ENCODE data around the gene MORN5.

The MORN5 gene

GRCh38 chr9:122125509-122126330 lies 34.0 kb upstream of the MORN5 start:
- no peak for DNase-seq

- DNase-seq, result no peak
These were observed 33.1 kb upstream of the MORN5 start for GRCh38 chr9:122126331-122127261.

- no peak for DNase-seq
These were observed 32.3 kb upstream of the MORN5 start for GRCh38 chr9:122127396-122127798.

GRCh38 chr9:122128007-122128968 lies 31.4 kb upstream of the MORN5 start:
- no peak for DNase-seq

DNA sequence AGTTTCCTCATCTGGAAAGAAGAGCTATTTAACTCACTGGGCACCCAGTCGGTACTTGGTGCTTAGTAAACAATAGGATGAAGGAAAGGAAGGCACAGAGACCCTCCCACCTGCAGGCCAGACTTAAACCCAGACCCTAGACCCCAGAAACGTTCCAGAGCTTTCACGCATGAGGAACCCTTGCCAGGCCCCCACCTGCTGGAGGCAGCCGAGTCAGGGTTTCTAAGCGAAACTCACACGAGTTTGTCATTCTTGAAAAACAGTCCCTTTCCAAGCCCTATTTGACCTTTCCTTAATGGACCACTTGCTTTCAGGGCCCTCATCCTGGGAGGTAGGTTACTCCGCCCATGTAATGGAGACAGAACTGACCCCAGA lies 30.8 kb upstream of the MORN5 start:
- DNase-seq, result no peak

DNA sequence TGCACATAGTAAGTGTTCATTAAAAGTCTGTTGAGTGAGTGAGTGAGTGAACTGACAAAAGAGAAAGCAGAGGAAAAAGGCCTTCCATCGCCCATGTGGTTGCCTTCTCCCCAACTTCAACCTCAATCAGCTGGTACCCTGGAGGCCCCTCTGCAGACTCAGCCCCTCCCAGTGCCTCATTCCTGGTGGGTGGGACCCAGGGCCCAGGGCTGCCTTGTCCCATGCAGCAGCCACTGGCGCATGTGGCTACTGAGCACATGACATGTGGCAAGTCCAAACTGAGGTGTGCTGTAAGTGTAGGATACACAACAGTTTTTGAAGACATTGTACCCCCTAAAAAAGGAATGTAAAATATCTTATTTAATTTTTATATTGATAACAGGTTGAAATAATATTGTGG lies 29.7 kb upstream of the MORN5 start:
- no peak for DNase-seq

GRCh38 chr9:122130837-122131236 lies 28.9 kb upstream of the MORN5 start:
- no peak for DNase-seq

DNA sequence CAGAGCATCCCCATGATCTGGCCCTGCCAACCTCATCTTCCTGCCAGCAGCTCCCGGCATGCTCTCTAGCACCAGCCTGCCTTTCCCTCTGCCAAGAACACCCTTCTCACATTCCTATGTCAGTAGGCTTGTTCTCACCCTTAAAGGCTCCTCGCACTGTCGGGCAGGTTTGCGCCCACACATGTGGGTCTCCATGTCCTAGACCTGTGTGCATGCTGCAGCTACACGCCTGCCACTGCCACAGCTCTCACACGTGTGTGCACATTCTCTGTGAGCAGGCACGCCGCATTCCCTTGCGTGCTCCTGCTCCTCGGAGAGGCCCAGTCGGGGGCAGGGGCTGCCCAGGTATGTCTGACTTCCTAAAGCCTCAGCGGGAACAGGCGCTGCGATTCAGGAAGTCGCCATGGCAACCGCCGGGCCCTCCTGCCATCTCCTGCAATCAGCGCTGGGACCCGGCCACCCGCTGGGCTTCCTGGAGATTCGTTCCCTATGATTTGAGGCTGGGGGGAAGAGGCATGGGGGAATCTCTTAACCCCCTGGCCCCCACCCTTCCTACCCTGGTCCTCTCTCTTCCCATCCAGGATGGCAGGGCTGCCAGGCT lies 28.2 kb upstream of the MORN5 start:
- DNase-seq, result peak; percentile 84

- DNase-seq, result no peak
These were observed 27.2 kb upstream of the MORN5 start for GRCh38 chr9:122132539-122132938.

GRCh38 chr9:122133263-122133983 lies 26.3 kb upstream of the MORN5 start:
- DNase-seq, result no peak

GRCh38 chr9:122133984-122134535 lies 25.6 kb upstream of the MORN5 start:
- no peak for DNase-seq

- DNase-seq, result no peak
These were observed 24.7 kb upstream of the MORN5 start for GRCh38 chr9:122134822-122135528.

DNA sequence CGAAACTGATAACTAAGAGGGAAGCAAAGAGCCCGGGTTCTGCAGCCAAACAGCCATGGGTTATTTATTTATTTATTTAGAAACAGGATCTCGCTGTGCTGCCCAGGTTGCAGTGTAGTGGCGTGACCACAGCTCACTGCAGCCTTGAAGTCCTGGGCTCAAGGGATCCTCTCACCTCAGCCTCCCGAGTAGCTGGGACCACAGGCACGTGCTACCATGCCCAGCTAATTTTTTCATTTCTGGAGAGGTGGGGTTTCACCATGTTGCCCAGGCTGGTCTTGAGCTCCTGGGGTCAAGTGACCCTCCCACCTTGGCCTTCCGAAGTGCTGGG lies 24.2 kb upstream of the MORN5 start:
- DNase-seq, result no peak

GRCh38 chr9:122138560-122139268 lies 21.0 kb upstream of the MORN5 start:
- DNase-seq, result no peak

DNA sequence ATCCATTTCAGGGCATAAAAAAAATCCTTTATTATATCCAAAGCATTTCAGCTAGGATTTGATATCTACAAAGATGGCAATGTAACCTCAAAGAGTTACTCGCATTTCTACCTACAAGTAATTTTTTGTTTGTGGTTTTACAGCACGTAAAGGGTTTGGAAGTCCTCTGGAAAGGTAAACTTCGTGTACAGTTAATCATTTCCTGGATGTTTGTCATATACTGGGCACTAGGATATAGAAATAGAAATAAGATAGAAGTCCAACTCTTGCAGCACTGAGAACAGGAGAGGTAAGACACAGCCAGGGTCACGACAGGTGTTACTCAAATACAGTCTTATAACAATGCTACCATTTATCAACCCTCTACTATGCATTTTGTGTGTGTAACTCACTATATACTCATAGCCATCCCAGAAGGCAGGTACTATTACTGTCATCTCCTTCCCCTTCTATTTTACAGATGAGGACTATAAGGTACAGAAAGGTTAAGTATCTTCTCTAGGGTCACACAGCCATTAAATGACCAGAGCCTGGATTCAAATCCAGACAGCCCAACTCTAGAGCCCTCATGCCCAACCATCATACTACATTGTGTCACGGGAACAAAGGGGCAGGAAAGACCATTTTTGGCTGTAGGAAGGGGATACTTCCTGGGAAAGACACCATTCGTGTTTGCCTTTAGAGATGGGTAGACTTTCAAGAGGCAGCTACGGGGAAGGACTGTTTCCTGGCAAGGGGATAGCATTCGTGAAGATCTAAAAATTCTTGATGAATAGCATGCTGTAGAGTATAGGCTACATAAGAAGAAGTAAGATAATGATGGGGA lies 19.1 kb upstream of the MORN5 start:
- no peak for DNase-seq

- no peak for DNase-seq
These were observed 18.0 kb upstream of the MORN5 start for GRCh38 chr9:122141671-122142070.

- DNase-seq, result no peak
These were observed 16.4 kb upstream of the MORN5 start for GRCh38 chr9:122143296-122143695.

DNA sequence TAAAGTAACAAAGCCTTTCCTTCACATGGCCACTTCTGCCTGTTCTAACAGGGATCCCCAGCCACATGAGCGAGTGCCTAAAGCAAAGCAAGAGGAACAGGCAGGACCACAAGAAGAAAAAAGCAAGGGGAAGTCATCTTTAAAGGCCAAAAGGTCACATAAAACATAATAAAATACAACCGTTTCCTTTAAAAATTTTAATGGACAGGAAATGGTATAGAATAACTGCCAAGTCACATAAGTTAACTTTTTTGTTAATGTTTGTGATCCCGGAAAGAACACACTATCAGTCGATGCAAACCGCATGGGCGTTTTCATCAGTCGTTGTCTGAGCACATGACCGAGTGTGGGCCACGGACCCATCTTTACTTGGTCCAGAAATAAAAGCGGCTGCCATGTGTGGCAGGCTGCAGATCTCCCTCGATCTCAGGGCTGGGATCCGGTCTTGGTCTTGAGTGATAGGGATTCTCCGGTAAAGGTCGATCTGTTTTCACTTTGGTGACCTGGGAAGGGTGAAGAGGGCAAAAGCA lies 15.8 kb upstream of the MORN5 start:
- no peak for DNase-seq
